Endothelial cell of umbilical vein (primary cell): Measurements from ENCODE around the gene OR1J2. TPM values are rescaled to one million over a fixed set of nuclear protein-coding genes. Genes with fewer than 3 reads are reported as not detected.

Experiments used
- BruUV-seq: library from RNA; stranded (reverse); fragments of 400-500 nt; replicated peaks from 2 replicates; lab custom pipeline; 2021; lab: Mats Ljungman, UMichigan
- CTCF ChIA-PET: fragments of 300-600, 350-600 bp; sonication (Branson Sonifier 250); formaldehyde crosslinking; loops from one replicate; lab custom pipeline; 2021; ENCODE audit warnings: antibody characterized with exemption, inconsistent platforms; lab: Charles Lee
- POLR2A ChIA-PET: fragments of 300-600, 350-600 bp; sonication (Branson Sonifier 250); formaldehyde crosslinking; loops from one replicate; lab custom pipeline; 2021; ENCODE audit warnings: antibody characterized with exemption, inconsistent platforms; lab: Charles Lee
- DNase-seq: peaks from one replicate; pipeline ENCODE4 v3.0.0-alpha.2; 2011; ENCODE audit warnings: low read depth, low spot score
- FAIRE-seq: peaks from 2 replicates; lab custom pipeline; 2011; peaks lifted over from hg19 to GRCh38; lab: Jason Lieb, UNC
- H2AFZ ChIP-seq: 2 replicates; pipeline ENCODE4 v1.6.0; 2012; ENCODE audit warnings: low read depth, low read length, control low read depth, inconsistent platforms
- H3K27ac ChIP-seq: 2 replicates; pipeline ENCODE4 v1.5.1; 2011; ENCODE audit warnings: low read depth, mild to moderate bottlenecking, control low read depth, low read length, moderate library complexity; ENCODE audit not compliant: insufficient read depth
- H3K27me3 ChIP-seq, 2 experiments: 2 replicates each; pipeline versions ENCODE4 v1.6.0 to v1.6.1; 2011; ENCODE audit warnings: low read length in 2 of 2, mixed read lengths in 1 of 2; ENCODE audit not compliant: control insufficient read depth in 2 of 2, insufficient read depth in 2 of 2
- H3K36me3 ChIP-seq, 2 experiments: 2 replicates in 1 of 2; 3 replicates in 1 of 2; pipeline ENCODE4 v1.5.1; 2011; ENCODE audit warnings: low read length in 2 of 2, mild to moderate bottlenecking in 1 of 2, moderate library complexity in 1 of 2; ENCODE audit not compliant: control insufficient read depth in 2 of 2, insufficient read depth in 2 of 2; ENCODE audit errors: extremely low read depth in 1 of 2
- H3K4me1 ChIP-seq: 3 replicates; pipeline ENCODE4 v1.5.1; 2011; ENCODE audit warnings: mild to moderate bottlenecking, low read length; ENCODE audit not compliant: control insufficient read depth, insufficient read depth; ENCODE audit errors: extremely low read depth
- H3K4me2 ChIP-seq: 2 replicates; pipeline ENCODE4 v1.6.1; 2011; ENCODE audit warnings: low read length, control low read depth, mixed read lengths; ENCODE audit not compliant: insufficient read depth
- H3K4me3 ChIP-seq, 3 experiments: fragments of 200-600 bp in 1 of 3; sonication (generic), shearing (Covaris generic) in 1 of 3; replicated peaks in 1 of 3; 2 replicates each; pipeline ENCODE4 v1.5.1; 2011 to 2016; ENCODE audit warnings: control low read depth in 3 of 3, low read length in 3 of 3, mild to moderate bottlenecking in 2 of 3, inconsistent platforms in 1 of 3, low read depth in 1 of 3, moderate library complexity in 1 of 3; ENCODE audit not compliant: insufficient read depth in 1 of 3
- H3K79me2 ChIP-seq: 2 replicates; pipeline ENCODE4 v1.6.0; 2012; ENCODE audit warnings: low read length, inconsistent platforms; ENCODE audit not compliant: control insufficient read depth, insufficient read depth
- H3K9ac ChIP-seq: replicated peaks from 2 replicates; pipeline ENCODE3; 2011; ENCODE audit warnings: low read length, control low read depth; ENCODE audit not compliant: insufficient read depth; ENCODE audit errors: extremely low read depth
- H3K9me1 ChIP-seq: replicated peaks from 3 replicates; pipeline ENCODE4 v1.6.0; 2011; ENCODE audit warnings: mild to moderate bottlenecking, low read length; ENCODE audit not compliant: control insufficient read depth, insufficient read depth; ENCODE audit errors: extremely low read depth
- H3K9me3 ChIP-seq: replicated peaks from 2 replicates; pipeline ENCODE4 v1.5.1; 2012; ENCODE audit warnings: low read length, inconsistent platforms; ENCODE audit not compliant: control insufficient read depth, insufficient read depth
- H4K20me1 ChIP-seq: replicated peaks from 2 replicates; pipeline ENCODE3; 2011; ENCODE audit warnings: mild to moderate bottlenecking, low read length; ENCODE audit not compliant: control insufficient read depth, insufficient read depth; ENCODE audit errors: extremely low read depth
- CTCF ChIP-seq, 2 donors: IDR thresholded peaks; 1 replicate in 1 of 2; 2 replicates in 1 of 2; pipeline ENCODE4 v1.5.1; 2011; ENCODE audit warnings: low read length in 2 of 2, mild to moderate bottlenecking in 2 of 2, moderate library complexity in 2 of 2, control low read depth in 1 of 2, inconsistent platforms in 1 of 2, low read depth in 1 of 2; ENCODE audit not compliant: insufficient read depth in 1 of 2; ENCODE audit errors: extremely low read depth in 1 of 2
- EZH2 ChIP-seq: IDR thresholded peaks from 2 replicates; pipeline ENCODE4 v1.6.1; 2012; ENCODE audit warnings: borderline replicate concordance, low read depth, mild to moderate bottlenecking, moderate library complexity, low read length, inconsistent platforms; ENCODE audit not compliant: severe bottlenecking
- FOS ChIP-seq: IDR thresholded peaks from 2 replicates; pipeline ENCODE4 v1.6.1; 2011; ENCODE audit warnings: mild to moderate bottlenecking, low read length, moderate library complexity, borderline replicate concordance; ENCODE audit not compliant: insufficient read depth
- GATA2 ChIP-seq: IDR thresholded peaks from 2 replicates; pipeline ENCODE4 v1.7.0; 2011; ENCODE audit warnings: low read depth, mild to moderate bottlenecking, moderate library complexity, mixed read lengths, low read length; ENCODE audit not compliant: insufficient read length, insufficient read depth
- JUN ChIP-seq: IDR thresholded peaks from 2 replicates; pipeline ENCODE4 v1.6.1; 2011; ENCODE audit warnings: borderline replicate concordance, low read depth; ENCODE audit not compliant: insufficient read length, insufficient read depth
- MYC ChIP-seq: IDR thresholded peaks from one replicate; pipeline ENCODE4 v1.6.1; 2011; ENCODE audit warnings: mild to moderate bottlenecking, low read depth, low read length
- POLR2A ChIP-seq: IDR thresholded peaks from 2 replicates; pipeline ENCODE4 v1.6.1; 2012; ENCODE audit warnings: low read depth, mild to moderate bottlenecking, control low read depth, low read length
- POLR2AphosphoS5 ChIP-seq: IDR thresholded peaks from 2 replicates; pipeline ENCODE4 v1.6.1; 2012; ENCODE audit warnings: low read depth, mild to moderate bottlenecking, control low read depth, low read length, moderate library complexity; ENCODE audit not compliant: insufficient read depth
- dilution Hi-C: fragments of 300-500 bp; cut with MboI; formaldehyde crosslinking; loops from one replicate; pipeline ENCODE4 v1.15.0; 2019; ENCODE audit warnings: low sequenced_read_pairs; ENCODE audit not compliant: extremely low pct_ligation_motif_present
- intact Hi-C: fragments of 100-400 bp; cut with micrococcal nuclease; formaldehyde crosslinking; loops from one replicate; pipeline ENCODE4 v1.10.0; 2022
- polyA plus RNA-seq, 4 experiments: library from polyadenylated mRNA; depleted of rRNA in 3 of 4; stranded (reverse) in 3 of 4; unstranded in 1 of 4; fragments of >200 nt; gene quantifications; 2 replicates each; pipeline versions ENCODE4 v1.2.1 to v1.2.3, GENCODE V29; 2011 to 2012; ENCODE audit warnings: missing spikeins in 1 of 4
- total RNA-seq: library from RNA; stranded (reverse); gene quantifications from 2 replicates; pipeline ENCODE4 v1.2.3, GENCODE V29; 2021
- TF ChIP-seq, protein P1 (sequence below): IDR thresholded peaks from 2 replicates; pipeline ENCODE4 v1.6.1; 2011; ENCODE audit not compliant: insufficient read depth, insufficient read length

Gene OR1J2
- total and polyA plus RNA-seq, 2 donors (not counting 3 experiments of a cell fraction or from before 2014, with no cell fraction given): not detected

DNA sequence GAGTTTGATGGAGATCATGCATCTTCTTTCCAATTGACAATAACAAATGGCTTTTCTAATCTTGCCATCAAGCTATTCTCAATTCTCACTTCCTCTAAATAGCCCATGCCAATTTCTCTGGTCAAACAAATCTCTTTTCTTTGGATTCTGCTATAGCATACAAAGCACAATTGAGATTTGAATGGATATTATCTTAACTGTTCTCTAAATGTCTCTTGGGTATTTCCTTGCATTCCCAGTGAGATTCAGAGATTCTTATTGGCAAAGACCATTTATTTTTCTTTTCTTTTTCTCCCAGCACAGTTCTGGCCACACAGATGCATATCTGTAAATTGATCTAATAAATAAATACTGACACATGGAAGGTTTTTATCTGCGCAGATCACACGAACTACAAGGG lies 42.2 kb downstream of the OR1J2 start, which contains the start of gene OR1N2:
Gene OR1N2, plus strand, starts transcription at position 301 of the 400 bp plus-strand sequence. CDS start 100 bp downstream, outside the sequence.
- H3K27ac ChIP-seq: no peak within 1 kb of the TSS
- H3K9me1 ChIP-seq: no peaks in the 10 kb centered on the region
- CTCF ChIA-PET: interaction anchor here (1.3 to 1.9 kb wide), 2 partner anchors 12 to 54 kb away, joined by 3 to 6 read pairs; no protein-coding TSS in a partner anchor
- intact Hi-C loops: no loop called here
- H3K36me3 ChIP-seq: no peaks in the 10 kb centered on the region
- H2AFZ ChIP-seq: no peak within 1 kb of the TSS
- DNase-seq (no peak), FAIRE-seq (no peak)
- no peak within 1 kb of the TSS for H3K4me3 ChIP-seq
- no peaks in the 10 kb centered on the region for H3K4me1 ChIP-seq
- dilution Hi-C loops: no loop called here
- peaks cover 2 to 6% of the 10 kb centered on the region in 2 experiments for H3K27me3 ChIP-seq
- TF ChIP-seq JUN: no peak
- no peak for TF ChIP-seq MYC
- TF ChIP-seq CTCF (IDR thresholded peaks at IDR 0.05; ENCODE audit: extremely low read depth in 1 of 2, insufficient read depth in 1 of 2, low read depth in 1 of 2, low read length in 2 of 2): no peak
- no peak for TF ChIP-seq GATA2
- no peak for TF ChIP-seq EZH2
- no peak for TF ChIP-seq POLR2A
- TF ChIP-seq, protein P1, sequence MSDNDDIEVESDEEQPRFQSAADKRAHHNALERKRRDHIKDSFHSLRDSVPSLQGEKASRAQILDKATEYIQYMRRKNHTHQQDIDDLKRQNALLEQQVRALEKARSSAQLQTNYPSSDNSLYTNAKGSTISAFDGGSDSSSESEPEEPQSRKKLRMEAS: no peak
- no peak for TF ChIP-seq POLR2AphosphoS5
- TF ChIP-seq FOS: no peak
- H3K4me2 ChIP-seq: no peak within 1 kb of the TSS
- no peaks in the 10 kb centered on the region for H4K20me1 ChIP-seq
- H3K79me2 ChIP-seq: no peaks in the 10 kb centered on the region
- no peaks in the 10 kb centered on the region for H3K9me3 ChIP-seq
- no peak within 1 kb of the TSS for H3K9ac ChIP-seq
- POLR2A ChIA-PET: no interaction called here
- BruUV-seq: no TSS peak

Other genes starting within 250 kb of the OR1J2 start
- gene RBM18, start 246.0 kb upstream of the OR1J2 start, total RNA-seq: 26.9 and 28.6 TPM in 2 replicates
- 7.0 and 7.9 TPM in 2 replicates for gene RBM18, start 246.0 kb upstream of the OR1J2 start, polyA plus RNA-seq
- gene MRRF, start 245.9 kb upstream of the OR1J2 start, total RNA-seq: 36.4 and 36.5 TPM in 2 replicates
- gene MRRF, start 245.9 kb upstream of the OR1J2 start, polyA plus RNA-seq: 24.2 and 27.2 TPM in 2 replicates
- gene PTGS1, start 139.8 kb upstream of the OR1J2 start, total RNA-seq: 14.6 and 45.2 TPM in 2 replicates
- gene PTGS1, start 139.8 kb upstream of the OR1J2 start, polyA plus RNA-seq: 37.6 and 43.9 TPM in 2 replicates
- not detected in 2 replicates for gene OR1J1, start 32.9 kb upstream of the OR1J2 start, total RNA-seq
- gene OR1J1, start 32.9 kb upstream of the OR1J2 start, polyA plus RNA-seq: not detected in 2 replicates
- gene OR1J4, start 8.3 kb downstream of the OR1J2 start, total RNA-seq: not detected in 2 replicates
- gene OR1J4, start 8.3 kb downstream of the OR1J2 start, polyA plus RNA-seq: not detected in 2 replicates
- gene OR1N1, start 16.5 kb downstream of the OR1J2 start, total RNA-seq: not detected in 2 replicates
- gene OR1N1, start 16.5 kb downstream of the OR1J2 start, polyA plus RNA-seq: 0.08 TPM in 1 of 2 replicates, not detected in the other
- not detected in 2 replicates for gene OR1N2, start 42.3 kb downstream of the OR1J2 start, total RNA-seq
- gene OR1N2, start 42.3 kb downstream of the OR1J2 start, polyA plus RNA-seq: not detected in 2 replicates
- gene OR1L8, start 72.6 kb downstream of the OR1J2 start, total RNA-seq: 0.15 and 0.16 TPM in 2 replicates
- 1.8 and 1.9 TPM in 2 replicates for gene OR1L8, start 72.6 kb downstream of the OR1J2 start, polyA plus RNA-seq
- not detected in 2 replicates for gene OR1Q1, start 103.9 kb downstream of the OR1J2 start, total RNA-seq
- gene OR1Q1, start 103.9 kb downstream of the OR1J2 start, polyA plus RNA-seq: not detected in 2 replicates
- gene OR1B1, start 146.8 kb downstream of the OR1J2 start, total RNA-seq: not detected in 2 replicates
- gene OR1B1, start 146.8 kb downstream of the OR1J2 start, polyA plus RNA-seq: 0.25 and 0.38 TPM in 2 replicates
- gene OR1L1, start 150.9 kb downstream of the OR1J2 start, total RNA-seq: not detected in 2 replicates
- gene OR1L1, start 150.9 kb downstream of the OR1J2 start, polyA plus RNA-seq: not detected in 2 replicates
- gene OR1L3, start 164.3 kb downstream of the OR1J2 start, total RNA-seq: not detected in 2 replicates
- not detected in 2 replicates for gene OR1L3, start 164.3 kb downstream of the OR1J2 start, polyA plus RNA-seq
- gene OR1L4, start 213.2 kb downstream of the OR1J2 start, total RNA-seq: not detected in 2 replicates
- gene OR1L4, start 213.2 kb downstream of the OR1J2 start, polyA plus RNA-seq: not detected in 2 replicates
- gene OR1L6, start 231.5 kb downstream of the OR1J2 start, total RNA-seq: not detected in 2 replicates
- not detected in 2 replicates for gene OR1L6, start 231.5 kb downstream of the OR1J2 start, polyA plus RNA-seq